Inferior parietal cortex (tissue), 1 donor: ENCODE data around the gene NTRK2.

Experiments
- DNase-seq: peaks from one replicate; pipeline ENCODE4 v3.0.0-alpha.2; 2016; ENCODE audit errors: extremely low spot score

The NTRK2 gene

GRCh38 chr9:84937581-84937980 lies 268.1 kb downstream of the NTRK2 start:
- no peak for DNase-seq

DNA sequence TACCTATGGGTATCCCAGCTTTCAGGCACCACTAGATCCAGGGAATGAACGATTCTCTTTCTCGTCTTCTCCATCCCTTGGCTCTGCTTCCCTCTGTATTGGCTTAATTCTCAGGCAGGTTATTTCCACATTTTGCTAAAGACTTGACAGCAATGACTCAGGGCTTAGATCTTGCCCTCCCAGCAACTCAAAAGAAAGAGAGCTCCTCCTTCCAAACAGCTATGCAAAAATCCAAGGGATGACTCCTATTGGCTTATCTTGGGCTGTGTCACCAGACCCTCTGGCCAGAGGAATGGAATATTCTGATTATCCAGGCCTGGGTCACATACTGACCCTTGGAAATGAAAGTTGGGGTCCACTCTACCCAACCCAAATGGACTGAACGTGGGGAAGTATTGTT lies 270.2 kb downstream of the NTRK2 start:
- no peak for DNase-seq

- DNase-seq = no peak
Measured at GRCh38 chr9:84940294-84940693, 270.8 kb downstream of the NTRK2 start.

DNA sequence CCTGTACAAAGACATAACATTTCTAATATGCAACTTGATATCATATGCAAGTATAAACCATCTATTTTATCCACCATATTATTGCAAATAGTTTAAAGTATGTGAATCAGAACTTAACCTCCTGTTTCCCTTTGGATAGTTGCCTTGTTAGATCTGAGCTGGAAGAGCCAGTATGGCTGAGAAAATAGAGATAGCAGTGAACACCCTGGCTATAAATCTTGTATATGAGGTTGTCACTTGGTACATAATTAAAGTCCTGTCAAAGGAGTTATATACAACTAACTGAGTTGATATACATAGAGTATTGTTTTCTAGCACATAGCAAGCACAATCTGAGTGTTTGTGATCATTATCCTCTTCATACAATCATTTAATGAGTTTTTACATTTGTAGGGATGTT lies 272.3 kb downstream of the NTRK2 start:
- DNase-seq = no peak

DNA sequence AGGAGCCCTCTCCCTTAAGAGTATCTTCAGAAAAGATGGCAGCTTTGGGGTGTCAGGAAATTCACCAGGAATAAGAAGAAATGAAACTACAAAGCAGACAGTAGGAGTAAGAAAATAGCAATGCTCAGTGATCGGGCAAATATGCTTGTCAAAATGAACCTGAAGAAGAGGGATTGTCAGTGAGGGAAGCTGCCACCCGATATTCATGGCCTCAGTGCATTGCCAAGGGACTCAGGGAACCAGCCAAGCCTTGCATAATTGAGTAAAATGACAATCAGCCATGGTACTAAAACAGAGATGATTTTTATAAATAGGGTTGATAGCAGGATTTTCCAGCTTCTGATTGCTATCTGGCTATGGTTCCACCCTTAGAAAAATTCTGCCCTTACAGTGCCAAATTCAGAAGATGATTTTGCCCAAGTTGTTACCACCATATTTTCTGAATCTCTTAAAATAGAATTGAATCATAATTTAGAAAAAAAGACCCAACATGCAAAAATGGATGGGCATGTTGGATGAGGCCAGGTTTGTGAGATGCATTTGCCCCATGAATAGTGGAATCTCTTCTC lies 274.0 kb downstream of the NTRK2 start:
- DNase-seq = peak; percentile 42

GRCh38 chr9:84945878-84946538 lies 276.5 kb downstream of the NTRK2 start:
- DNase-seq = no peak

DNA sequence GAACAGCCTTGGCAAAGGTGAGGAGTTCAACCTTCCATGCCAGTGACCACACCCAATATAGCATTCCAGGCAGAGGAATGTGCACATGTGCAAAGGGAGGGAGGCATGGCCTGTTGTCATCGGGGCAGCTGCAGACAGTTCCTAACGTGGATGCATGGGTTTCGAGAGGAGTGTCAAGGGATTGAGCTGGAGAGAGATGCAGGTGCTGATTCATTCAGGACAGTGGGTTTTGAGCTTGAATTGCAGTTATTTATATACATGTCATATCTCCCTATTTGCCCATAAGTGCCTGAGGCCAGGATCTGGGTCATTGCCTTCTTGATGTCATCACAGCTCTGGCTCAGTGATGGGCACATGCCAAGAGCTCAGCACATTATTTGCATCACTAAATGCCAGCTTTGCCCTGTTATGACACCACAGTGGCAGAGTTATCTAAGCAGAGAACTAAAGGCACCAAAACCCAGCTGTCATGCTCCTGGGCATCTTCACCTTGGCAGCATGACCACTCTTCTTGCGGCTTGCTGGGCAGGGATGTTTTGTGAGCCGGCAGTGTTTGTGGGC lies 278.0 kb downstream of the NTRK2 start:
- no peak for DNase-seq

DNA sequence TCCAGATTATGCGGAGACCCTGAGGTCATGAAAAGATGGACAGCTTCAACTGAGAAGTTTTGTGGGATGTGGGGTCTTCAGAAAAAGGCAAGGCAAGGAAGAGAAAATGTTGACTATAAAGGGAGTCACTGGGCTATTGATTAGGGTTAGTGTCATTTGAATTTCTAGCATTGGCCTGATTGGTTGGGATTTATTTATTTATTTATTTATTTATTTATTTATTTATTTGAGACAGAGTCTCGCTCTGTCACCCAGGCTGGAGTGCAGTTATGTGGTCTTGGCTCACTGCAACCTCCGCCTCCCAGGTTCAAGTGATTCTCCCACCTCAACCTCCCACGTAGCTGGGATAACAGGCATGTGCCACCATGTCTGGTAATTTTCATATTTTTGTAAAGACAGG lies 279.7 kb downstream of the NTRK2 start:
- DNase-seq = no peak

DNA sequence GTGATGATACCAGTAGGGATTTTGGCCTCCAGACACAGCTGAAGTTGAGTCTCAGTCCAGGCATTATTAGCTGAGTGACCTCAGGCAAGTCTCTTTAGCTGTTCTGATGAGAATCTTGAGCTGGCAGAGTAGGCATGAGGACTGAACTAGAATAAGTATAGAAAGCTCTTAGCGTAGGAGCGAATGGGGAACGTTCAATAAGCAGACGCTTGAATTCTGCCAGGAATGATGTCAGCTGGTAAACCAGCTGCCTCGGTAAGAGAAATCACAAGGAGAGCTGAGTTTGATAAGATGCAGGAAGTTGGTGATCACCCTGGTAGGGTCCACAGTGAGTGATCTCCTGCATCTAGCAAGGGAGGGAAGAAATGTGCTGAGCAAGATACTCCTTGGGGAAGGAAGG lies 280.4 kb downstream of the NTRK2 start:
- DNase-seq = peak; percentile 47

- DNase-seq = no peak
Measured at GRCh38 chr9:84950879-84951811, 281.6 kb downstream of the NTRK2 start.

DNA sequence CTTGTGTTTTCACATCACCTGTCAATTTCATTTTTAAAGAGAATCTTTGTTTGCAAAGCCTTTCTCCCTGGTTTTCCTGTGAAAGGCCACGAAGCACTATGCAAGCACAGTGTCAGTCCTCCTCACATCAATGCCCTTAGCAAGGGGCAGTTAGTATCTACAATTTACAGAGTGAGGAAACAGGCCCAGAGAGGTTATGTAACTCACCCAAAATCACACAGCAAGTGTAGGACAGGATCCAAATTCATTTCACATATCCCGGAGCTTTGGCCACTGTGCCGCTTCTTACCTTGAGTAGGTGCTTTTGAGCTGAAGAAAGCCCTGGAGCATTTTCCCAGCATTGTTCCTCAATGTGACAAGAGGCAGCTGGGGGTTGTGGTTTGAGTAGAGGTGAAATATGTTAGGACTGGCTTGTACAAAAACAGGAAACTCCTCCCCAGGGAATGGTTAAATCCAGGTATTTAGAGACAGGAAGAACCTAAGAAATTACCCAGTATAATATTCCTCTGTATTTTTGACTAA lies 283.8 kb downstream of the NTRK2 start:
- no peak for DNase-seq

DNA sequence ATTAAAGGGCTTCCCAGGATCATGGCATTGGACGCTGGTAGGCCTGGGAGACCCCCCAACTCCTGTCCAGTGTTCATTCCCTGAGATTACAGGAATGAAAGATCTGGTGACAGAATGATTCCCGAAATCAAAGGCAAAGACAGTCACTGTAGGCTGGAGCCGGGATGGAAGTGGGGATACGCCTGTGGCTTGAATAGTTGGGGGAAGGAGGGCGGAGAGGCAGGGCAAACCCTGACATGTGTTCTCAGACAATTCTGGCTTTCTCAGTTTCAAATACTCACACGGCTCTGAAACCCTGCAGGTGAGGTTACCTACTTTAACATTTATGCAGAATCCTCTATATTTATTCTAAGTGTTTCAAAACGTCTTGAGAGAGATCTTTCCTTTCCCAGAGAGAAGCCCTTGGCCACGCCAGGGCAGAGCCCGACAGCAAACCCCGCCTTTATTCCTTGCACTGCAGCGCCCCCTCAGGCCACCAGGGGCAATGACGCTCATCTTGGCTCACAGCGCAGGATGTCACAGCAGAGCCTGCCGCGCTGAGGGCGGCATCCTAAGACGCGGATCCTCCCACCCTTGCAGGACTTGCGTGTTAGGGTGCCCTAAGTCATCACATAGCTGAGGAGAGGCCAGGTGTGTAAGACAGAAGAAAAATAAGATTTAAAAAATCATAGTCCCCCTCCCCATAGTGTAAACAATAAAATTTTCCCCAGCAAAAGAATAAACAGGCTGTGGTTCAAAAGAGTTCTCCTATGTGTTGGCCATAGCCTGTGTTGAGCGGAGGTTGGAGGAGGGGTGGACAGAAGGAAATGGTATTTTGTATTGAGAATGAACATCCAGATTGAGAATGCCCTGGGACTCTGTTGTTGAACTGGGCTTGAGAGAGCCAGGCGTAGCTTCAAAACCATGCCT lies 284.5 kb downstream of the NTRK2 start:
- DNase-seq = peak; percentile 87

DNA sequence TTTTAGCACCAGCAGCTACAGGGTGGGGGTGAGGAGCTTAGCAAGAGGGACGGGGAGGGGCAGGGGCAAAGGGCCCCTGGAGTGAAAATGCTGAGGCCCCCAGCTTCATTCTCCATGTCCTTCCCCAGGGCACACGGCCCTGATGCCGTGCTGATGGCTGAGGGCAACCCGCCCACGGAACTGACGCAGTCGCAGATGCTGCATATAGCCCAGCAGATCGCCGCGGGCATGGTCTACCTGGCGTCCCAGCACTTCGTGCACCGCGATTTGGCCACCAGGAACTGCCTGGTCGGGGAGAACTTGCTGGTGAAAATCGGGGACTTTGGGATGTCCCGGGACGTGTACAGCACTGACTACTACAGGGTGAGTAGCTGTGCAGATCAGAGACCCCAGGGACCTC lies 285.6 kb downstream of the NTRK2 start:
- no peak for DNase-seq

- DNase-seq = no peak
Measured at GRCh38 chr9:84955971-84956370, 286.4 kb downstream of the NTRK2 start.

GRCh38 chr9:84959339-84959738 lies 289.8 kb downstream of the NTRK2 start:
- no peak for DNase-seq

DNA sequence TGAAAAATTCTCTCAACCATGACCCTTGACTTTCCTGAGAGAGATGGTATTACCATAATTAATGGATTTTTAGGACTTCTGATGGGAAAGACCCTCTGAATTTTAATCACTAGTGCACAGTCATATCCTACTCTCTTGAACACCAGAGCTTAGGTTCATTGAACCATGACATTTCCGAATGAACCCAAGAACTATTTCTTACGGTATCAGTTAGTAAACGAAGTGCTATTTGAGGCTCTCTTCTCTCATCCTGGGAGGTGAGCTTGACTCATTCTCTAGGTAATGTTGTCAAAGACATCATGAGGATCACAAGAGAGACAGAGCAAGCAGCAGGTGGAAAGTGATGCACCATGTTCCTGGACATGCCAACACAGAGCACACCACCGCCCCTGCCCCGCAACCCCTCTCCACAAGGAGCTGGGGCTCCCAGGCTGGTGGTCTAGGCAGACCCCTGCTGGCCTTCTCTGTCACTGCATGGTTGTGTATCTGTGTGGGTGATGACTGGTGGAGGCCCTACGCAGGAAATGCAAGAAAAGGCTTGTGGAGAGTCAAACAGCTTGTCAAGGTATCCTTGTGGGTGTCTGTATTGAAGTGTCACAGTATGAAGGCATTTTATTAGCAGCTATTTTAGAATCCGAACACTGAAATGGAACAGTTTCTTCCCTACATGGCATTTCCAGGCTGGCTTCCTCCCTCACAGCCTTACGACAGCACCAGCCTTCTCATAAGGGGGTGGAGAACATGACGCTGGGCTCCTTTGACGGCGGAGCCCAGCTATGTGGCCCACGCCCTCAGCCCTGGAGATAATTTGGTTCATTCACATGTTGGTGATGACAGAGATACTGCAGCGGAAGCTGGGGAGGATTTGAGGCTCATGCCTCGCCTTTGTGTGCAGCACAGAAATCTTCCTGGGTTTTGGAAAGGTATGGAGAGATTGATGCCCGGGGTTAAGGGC lies 297.6 kb downstream of the NTRK2 start:
- peak; percentile 63 for DNase-seq

GRCh38 chr9:84969084-84969483 lies 299.6 kb downstream of the NTRK2 start:
- DNase-seq = no peak

- no peak for DNase-seq
Measured at GRCh38 chr9:84969736-84970135, 300.2 kb downstream of the NTRK2 start.

GRCh38 chr9:84970432-84970831 lies 300.9 kb downstream of the NTRK2 start:
- no peak for DNase-seq

GRCh38 chr9:84971571-84971970 lies 302.0 kb downstream of the NTRK2 start:
- DNase-seq = no peak
